Stimulated activated CD4-positive, alpha-beta T cell treated with anti-CD3 and anti-CD28 coated beads, Interleukin-4, amount 100 ng/mL, for 4 hours (primary cell): ENCODE results near the gene IMPA2.
A peak's percentile ranks its signal among the peaks of the same experiment; 100 is the strongest.
"Not testable (repeated sequence)": the region's sequence is repeated elsewhere in the genome, so short reads cannot be mapped to it uniquely, and the experiment has no call there.

ENCODE experiments used
- DNase-seq, 2 experiments: peaks; one replicate each; pipeline ENCODE4 v3.0.0-alpha.2; 2020

The IMPA2 gene

DNA sequence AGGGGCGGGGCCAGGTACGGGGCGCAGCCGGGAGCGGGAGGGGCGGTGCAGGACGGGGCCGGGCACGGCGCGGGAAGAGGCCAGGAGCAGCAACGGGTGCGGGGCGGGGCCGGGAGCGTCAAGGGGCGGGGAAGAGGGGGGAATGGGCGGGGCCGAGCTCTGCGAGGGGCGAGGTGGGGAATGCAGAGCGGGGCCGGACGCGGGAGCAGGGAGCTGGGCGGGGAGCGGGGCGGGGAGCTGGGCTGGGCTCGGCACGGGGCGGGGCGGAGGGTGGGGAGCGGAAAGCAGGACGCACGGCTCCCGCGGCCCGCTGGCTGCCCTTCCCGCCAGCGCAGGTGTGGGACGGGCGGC, at the start of gene IMPA2:
Gene IMPA2, plus strand, starts transcription at position 316 of the 351 bp plus-strand sequence. CDS start 163 bp downstream, outside the sequence.
- DNase-seq: peak in 1 of 2 experiments; percentile 94

DNA sequence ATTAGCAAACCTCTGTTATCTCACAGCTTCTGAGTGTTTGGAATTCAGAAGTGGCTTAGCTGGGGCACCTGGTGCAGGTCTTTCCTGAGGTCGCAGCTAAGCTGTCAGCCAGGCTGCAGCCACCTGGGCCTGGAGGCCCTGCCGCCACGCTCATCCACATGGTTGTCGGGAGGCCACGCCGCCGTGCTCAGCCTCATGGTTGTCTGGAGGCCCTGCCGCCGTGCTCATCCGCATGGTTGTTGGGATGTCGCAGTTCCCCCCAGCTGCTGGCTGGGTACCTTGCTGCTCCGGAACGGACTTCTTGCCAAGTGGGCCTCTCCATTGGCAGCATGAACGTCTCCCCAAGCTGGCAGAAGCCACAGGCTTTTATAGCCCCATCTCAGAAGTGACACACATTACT, 48.9 kb upstream of the IMPA2 start:
- DNase-seq: no peak

DNA sequence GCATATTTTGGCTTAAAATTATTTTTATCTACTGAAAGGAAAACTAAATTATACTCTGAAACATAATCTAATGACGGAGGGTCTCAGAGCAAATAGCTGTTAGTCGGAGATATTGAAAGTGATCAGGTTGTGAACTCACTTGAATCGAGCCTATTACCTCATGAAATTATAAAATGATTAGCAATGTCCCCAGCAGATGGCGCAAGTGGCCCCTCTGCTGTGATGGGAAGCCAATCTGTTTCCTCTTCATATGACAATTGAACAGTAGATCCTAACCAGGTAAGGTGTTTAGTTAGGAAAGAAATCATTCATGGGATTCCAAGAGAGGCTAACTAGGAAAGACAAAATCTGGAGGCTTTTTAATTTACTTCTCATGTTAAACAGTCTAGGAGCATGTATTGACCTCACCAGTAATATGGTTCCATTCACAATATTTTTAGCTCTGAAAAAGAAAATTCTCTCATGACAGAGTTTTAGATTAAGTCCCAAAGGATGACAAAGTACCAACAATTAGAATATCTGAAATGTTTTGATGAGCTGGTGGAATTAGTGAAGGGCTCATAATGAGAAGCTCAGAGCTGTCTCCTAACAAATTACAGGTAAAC, 43.3 kb upstream of the IMPA2 start:
- peak; percentile 59 to 75 for DNase-seq

DNA sequence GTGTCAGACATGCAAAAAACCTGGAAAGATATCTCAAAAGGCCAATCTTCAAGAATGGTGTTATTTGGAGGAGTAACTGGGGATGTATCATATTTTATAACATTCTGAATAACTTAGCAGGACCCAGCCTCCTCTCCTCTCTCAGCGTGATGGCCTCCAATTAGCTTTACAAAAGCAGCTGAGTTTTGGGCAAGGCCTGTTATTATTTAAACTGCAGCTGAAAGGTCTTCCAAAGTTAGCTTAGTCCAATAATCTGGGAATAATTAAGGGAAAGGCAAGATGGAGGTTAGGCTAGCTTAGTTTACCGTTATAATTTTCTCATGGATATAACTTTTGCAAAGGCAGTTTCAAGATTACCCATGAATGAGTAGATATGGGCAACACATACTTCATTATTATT, 40.4 kb upstream of the IMPA2 start:
- DNase-seq: no peak

DNA sequence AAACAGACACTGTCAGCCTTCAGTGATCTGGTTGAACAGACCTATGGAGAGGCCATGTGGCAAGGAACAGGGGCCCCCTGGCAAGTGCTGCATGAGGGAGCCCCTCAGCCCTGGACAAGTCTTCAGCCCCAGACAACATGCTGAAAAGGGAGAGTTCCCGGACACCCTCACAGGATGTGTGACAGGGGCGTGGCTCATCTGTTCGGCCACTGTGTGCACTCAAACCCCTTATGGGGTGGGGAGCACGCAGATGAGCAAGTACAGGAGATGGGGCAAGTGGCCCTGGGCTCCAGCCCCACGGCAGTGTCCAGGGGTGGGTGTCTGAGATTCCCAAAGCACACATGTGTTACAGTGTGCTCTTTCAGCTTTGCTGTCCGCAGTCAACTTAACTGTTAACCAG, 37.8 kb upstream of the IMPA2 start:
- DNase-seq: no peak

DNA sequence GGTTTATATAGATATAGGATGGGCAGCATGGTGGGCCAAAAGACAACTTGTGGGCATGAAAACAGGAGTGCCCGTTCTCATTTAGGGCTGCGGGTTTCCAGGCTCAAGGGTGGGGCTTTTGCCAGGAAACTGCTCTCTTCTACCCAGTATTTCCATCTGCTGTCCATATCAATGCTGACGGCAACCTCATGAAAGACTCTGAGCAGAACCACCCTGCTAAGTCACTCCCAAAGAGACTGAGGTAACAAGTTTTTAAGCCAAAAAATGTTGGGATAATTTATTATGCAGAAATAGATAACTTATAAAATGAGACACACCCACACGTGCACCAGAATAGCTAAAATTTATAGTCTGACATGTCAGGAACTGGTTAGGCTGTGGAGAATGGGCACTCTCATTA, 37.1 kb upstream of the IMPA2 start:
- DNase-seq: no peak

DNA sequence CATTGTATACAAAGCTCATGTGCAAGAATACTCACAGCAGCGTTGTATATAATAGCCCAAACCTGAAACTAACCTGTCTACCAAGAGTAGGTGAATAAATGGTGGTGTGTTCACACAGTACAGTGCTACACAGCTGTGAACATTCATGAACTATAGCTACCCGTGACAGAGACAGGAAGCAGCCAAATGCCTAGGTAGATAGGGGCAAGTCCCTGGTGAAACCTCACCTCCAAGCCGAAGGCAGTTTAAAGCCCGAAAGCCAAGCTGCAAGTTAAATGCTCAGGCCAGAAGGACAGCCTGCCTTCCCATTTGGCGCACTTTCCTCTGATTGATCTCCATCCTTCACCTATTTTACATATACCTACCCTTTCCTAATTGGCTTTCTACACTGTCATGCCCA, 36.5 kb upstream of the IMPA2 start:
- DNase-seq: no peak

DNA sequence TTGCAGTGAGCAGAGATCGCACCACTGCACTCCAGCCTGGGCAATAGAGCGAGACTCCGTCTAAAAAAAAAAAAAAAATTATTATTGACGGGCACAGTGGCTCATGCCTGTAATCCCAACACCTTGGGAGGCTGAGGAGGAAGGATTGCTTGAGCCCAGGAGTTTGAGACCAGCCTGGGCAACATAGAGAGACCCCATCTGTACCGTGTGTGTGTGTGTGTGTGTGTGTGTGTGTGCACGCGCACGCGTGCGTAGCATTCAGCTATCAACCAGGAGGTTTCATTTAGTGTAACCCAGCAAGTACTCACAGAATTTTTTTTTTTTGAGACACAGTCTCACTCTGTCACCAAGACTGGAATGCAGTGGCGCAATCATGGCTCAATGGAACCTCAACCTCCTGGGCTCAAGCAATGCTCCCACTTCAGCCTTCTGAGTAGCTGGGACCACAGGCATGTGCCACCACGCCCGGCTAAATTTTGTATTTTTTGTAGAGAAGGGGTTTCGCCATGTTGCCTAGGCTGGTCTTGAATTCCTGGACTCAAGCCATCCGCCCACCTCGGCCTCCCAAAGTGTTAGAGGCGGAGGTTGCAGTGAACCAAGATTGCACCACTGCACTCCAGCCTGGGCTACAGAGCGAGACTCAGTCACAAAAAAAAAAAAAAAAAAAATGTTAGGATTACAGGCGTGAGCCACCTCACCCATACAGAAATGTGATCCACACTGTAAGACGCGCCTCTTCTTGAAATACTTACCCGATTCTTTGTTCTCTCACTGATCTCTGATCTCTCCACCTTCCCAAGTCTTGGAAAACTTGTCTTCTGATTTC, 35.3 kb upstream of the IMPA2 start:
- DNase-seq: not testable (repeated sequence)

DNA sequence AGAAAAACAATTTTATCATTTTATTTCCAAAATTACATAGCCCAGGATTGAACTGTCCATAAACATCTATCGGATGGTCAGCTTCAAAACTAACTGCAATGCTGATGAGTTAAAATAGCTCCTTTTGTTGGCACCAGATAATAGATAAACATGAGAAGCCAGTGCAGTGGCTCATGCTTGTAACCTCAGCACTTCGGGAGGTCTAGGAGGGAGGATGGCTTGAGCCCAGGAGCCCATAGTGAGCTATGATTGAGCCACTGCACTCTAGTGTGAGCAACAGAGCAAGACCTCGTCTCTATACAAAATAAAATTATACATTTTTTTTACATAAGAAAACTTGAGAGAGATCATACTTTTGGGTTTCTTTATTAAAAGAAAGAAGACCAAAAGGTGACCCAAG, 34.6 kb upstream of the IMPA2 start:
- no peak for DNase-seq

DNA sequence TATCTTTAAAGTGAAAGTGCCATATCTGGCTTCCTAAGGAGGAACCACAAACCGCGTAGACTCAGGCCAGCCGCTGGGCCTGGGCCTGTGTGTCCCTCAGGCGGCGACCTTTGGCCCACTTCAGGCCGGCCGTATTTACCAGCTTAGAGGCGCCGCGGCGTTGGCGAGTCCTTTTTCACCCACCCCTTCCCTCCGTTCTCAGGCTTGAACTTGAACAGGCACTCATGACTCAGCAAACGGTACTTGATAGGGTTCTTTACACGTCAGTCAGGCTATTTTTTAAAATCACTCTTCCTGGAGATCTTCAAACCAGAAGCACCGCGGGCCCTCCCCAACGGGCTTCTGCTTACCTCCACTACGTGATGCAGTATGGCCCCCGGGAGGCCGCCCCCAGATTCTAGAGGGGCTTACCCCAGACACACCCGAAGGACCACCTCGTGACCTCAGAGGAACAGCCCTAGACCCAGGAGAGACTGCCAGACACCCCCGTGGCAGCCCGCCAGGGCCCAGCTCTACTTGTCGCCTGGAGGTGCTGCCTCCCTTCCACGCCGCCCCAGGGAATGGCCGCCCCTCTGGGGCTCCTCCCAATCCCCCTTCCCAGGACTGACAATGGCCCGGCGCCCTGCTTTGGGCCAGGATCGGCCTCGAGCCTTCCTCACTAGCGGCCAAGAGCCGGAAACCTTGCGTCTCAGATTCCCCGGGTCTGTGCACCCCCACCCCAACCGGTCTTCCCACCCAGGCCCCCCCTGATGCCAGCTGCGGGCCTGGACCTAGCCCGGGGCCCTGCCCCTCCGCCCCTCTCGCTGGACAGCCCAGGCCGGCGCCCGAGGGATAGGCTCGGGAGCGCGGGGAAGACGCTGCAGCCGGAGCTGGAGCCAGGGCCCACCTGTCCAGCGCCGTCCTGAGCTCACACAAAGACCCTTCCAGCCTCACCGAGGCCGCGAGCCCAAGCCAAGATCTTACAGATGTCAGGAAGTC, 33.8 kb upstream of the IMPA2 start:
- peak; percentile 58 to 69 for DNase-seq

DNA sequence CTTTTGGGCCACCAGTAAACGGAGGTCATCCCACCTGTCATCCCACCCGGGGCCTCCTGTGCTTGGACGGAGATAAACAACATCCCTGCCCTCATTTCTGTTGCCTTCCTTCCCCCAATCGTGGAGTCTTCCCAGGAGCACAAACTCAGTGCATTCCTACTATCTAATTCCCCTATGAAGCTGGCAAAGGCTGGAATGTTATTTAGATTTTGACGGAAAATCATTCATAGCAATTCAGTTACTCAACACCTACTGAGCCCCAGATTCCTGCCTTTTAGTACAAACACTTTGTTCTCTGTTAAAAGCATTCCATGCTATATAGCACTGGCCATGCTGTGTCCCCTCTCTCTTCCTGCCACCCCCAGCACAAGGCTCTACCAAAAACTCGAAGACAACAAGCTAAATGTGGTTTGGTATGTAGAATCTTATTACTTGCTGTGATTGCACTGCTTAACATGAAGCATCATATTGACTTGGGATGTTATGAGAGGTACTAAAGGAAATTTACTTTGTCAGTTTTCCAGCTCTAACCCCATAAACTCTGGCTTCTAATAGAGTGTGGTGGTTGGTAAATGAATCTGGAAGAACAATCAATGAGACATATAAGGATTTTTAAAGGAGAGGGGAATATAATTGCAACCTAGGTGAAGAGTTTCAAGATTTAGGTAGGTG, 32.3 kb upstream of the IMPA2 start:
- DNase-seq: no peak

DNA sequence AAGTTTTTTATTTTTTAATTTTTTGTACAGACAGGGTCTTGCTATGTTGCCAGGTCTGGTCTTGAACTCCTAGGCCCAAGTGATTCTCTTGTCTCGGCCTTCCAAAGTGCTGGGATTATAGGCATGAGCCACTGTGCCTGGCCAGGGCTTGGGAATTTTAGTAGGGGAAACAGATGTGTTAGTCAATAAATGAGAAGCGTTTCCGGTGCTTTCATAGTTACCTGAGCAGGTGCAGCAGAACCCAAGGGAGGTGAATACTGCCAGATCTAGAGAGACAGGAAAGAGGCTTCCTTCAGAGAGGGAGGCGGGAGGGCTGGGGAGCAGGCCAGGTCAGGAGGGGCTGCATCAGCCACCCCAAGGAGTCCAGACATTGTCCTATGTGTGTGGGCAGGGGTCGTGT, 30.5 kb upstream of the IMPA2 start:
- no peak for DNase-seq

DNA sequence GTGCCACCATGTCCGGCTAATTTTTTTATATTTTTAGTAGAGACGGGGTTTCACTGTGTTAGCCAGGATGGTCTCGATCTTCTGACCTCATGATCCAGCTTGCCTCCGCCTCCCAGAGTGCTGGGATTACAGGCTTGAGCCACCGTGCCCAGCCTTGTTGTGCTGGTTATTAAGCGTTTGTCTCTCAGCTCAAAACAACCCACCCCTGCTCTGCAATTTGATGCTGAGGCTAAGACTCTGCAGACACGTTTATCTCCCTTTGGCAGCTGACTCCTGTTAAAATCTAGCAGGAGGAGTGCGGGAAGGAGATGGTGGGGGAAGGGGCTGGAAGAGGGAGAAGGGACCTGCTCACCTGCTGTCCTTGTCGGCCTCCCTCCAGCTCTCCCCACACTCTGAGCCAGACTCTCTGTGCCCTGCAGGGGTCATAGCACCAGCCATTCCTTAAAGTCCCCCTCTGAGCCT, 29.9 kb upstream of the IMPA2 start:
- no peak for DNase-seq

DNA sequence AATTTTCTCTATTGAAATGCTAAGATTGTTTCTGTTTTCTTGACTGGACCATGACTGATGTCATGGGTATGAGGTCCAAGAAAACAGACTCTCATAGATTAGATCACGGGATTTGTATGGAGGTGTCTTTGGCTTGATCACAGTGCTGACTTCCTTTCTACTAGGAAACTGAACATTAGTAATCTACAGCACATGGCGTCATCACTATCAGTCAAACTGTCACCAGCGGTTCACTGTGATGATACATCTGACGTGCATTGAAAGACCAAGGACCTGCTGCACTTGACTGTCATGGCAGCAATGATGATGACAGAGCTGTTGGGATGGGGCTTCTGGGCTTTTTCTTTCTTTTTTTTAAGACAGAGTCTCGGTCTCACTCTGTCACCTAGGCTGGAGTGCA, 28.2 kb upstream of the IMPA2 start:
- no peak for DNase-seq

DNA sequence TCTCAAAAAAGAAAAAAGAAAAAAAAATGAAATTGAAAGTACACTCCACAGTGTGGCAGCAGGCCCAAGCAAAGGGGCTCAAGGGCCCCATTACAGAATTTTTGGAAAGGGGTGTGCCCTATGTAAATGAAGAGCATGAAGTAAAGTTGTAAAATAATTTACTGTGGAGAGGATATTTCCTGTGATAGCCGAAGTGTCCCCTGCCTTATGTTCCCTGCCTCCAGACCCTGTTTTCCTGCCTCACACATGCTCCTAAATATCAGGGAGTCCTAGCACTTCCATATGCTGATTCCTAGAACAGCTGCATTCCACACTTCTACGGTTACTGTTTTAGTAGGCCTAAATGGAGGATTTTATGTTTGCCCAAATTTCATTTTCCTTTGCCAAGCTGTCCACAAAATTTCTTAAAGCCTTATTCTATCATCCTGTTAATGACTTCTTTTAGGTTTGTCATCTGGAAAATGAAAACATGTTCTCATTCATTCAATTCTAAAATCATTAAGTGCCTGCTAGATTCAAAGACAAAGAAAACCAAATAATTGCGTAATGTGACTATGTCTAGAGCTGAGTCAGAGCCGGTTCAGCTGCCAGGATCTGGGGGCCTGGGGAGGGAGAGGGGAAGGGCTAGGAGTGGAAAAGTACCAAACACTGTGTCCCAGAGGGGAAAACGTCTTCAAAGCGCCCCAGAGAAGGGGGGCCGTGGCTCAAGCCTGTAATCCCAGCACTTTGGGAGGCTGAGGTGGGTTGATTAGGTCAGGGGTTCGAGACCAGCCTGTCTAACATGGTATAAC, 25.9 kb upstream of the IMPA2 start:
- no peak for DNase-seq

DNA sequence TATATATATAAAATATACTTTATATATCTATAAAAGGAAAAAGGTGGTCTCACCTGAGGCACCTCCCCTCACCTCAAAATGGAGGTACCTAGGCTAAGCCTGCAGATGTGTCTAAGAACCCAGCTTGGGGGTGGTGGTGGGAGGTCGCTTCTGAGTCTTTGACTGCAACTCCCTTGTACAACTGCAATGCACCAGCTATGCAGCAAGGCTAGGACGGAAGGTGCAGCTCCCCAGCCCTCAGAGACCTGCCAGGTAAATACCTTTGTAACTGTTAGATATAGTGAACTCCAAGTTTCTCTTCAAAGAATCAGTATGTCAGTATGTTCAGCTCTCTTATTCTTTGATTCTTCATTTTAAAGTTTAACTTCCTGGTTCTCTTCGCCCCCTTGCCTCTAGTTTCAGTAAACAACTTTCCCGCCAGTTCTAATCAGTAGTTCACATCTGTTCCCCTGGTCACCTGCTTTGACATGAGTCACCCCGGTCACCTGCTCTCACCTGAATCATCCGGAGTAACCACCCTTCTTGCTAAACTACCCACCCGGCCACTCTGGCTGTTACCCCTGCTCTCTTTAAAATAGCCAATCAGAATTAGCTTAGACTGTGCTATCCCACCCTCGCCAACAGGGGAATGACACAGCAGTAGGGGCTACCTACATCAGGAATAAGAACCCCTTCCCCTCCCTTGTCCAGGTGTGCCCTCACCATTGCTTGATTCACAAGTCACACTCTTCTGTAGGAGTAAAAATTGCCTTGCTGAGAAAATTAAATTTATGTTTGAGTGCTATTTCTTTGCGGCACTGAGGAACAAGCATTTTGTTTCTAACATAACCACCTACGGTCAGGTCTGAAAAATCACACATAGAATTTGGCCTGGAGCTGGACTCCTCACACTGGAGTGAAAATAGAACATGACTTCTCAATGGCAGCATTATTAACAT, 24.7 kb upstream of the IMPA2 start:
- DNase-seq: no peak

DNA sequence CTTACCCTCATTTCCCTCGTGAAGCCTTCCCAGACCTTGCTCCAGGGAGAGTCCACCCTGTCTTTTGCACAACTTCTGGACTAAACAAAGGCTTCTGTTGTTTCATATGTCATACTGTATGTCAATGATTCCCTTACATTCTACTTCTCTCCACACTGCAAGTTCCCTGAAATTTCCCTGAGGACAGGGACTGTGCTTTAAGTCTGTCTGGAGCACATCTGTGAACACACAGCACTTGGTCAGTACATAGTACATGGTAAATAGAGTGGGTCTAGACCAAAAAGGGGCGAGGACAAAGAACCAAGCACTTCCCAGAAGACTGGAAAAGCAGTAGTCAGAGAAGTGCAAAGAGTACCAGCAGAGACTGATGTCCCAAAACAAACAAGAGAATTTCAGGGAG, 23.7 kb upstream of the IMPA2 start:
- DNase-seq: no peak

DNA sequence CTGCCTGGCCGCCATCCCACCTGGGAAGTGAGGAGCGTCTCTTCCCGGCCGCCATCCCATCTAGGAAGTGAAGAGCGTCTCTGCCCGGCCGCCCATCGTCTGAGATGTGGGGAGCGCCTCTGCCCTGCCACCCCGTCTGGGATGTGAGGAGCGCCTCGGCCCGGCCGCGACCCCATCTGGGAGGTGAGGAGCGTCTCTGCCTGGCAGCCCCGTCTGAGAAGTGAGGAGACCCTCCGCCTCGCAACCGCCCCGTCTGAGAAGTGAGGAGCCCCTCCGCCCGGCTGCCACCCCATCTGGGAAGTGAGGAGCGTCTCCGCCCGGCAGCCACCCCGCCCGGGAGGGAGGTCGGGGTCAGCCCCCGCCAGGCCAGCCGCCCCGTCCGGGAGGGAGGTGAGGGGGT, 21.7 kb upstream of the IMPA2 start:
- DNase-seq: not testable (repeated sequence)

DNA sequence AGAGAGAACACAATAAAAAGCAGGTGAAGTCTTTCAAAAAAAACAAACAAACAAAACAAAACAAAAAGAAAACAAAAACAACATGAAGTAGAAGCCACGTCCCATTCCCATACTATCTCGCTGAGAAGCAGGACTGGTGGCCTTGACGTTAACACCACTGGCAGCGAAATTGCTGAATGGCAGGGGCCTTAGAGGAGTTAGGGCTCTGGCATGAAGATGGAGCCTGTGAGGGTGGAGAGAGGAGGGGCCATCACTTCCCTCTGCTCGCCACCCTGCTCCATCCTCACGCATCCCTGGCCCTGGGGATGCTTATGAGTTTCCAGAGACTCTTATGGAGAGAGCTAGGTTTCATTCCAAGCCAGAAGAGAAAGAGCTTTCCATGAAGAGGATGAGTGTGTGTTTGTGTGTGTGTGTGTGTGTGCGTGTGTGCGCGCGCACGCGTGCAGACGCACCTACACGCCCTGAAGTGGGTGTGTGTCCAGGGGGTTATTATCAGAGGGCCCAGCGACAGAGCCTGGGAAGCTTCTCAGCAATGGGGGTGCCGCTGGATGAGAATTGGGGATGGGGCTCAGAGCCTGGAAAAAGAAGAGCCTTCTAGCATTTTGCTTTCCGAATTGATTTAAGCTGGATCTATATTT, 20.4 kb upstream of the IMPA2 start:
- DNase-seq: no peak

DNA sequence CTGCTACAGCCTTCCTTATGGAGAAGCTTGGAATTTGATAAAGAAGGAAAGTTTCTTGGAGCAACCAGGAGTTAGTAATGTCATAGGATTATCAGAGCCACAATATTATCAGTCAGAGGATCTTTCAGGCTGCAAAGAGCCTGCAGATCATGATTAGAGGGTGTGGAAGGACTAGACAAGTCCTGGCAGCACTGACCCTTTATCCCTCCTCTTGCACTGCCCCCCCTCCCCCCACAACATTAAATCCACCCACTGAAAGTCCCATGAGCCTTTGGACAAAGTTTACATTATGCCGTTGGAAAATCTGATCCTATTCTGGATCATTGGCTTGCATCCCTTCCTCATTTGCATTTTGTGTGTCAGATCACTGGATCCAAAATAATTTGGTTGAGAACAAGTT, 18.7 kb upstream of the IMPA2 start:
- no peak for DNase-seq
